WI38 (cell line): ENCODE results near the gene SH3BP4.

ENCODE experiments used
- H3K4me3 ChIP-seq: 2 replicates; pipeline ENCODE4 v1.5.1; 2011; ENCODE audit warnings: low read depth, mild to moderate bottlenecking, control low read depth, low read length
- TF ChIP-seq, protein P1 (sequence below): IDR thresholded peaks from 2 replicates; pipeline ENCODE4 v1.5.1; 2012; ENCODE audit warnings: low read depth, mild to moderate bottlenecking, control low read depth, low read length

Gene SH3BP4

DNA sequence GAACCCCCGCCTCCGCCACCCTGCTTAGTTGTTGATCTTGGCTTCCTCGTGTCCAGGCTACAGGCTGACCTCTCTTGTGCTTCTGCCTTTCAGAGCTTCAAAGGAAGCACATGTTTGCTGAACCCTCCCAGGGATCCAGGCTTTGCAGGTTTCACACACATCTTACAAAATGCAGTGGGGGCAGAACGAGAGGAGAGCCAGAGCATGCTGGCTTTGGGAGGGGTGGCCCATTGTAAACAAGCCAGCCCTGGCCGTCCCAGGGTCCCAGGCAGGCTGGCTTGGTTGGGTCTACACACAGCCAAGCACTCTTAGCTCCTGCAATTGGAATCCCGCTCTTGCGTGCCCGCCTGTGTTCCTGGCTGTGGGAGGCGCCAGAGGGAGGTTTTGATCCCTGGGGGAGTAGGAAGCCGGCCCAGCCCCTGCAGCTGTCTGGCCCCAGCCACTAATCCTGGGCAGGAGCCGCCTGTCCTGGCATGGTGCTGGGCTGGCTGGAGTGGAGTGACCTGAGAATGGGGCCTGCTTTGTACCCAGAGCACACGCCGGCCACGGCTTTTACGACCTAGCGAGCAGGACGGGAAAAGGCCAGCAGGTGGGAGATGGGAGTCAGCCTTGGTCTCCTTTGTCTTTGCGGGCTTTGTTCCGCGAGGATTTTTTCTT is 53.9 kb downstream of the SH3BP4 start:
- no peak overlapping the region for H3K4me3 ChIP-seq
- TF ChIP-seq, protein P1, sequence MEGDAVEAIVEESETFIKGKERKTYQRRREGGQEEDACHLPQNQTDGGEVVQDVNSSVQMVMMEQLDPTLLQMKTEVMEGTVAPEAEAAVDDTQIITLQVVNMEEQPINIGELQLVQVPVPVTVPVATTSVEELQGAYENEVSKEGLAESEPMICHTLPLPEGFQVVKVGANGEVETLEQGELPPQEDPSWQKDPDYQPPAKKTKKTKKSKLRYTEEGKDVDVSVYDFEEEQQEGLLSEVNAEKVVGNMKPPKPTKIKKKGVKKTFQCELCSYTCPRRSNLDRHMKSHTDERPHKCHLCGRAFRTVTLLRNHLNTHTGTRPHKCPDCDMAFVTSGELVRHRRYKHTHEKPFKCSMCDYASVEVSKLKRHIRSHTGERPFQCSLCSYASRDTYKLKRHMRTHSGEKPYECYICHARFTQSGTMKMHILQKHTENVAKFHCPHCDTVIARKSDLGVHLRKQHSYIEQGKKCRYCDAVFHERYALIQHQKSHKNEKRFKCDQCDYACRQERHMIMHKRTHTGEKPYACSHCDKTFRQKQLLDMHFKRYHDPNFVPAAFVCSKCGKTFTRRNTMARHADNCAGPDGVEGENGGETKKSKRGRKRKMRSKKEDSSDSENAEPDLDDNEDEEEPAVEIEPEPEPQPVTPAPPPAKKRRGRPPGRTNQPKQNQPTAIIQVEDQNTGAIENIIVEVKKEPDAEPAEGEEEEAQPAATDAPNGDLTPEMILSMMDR = no peak

DNA sequence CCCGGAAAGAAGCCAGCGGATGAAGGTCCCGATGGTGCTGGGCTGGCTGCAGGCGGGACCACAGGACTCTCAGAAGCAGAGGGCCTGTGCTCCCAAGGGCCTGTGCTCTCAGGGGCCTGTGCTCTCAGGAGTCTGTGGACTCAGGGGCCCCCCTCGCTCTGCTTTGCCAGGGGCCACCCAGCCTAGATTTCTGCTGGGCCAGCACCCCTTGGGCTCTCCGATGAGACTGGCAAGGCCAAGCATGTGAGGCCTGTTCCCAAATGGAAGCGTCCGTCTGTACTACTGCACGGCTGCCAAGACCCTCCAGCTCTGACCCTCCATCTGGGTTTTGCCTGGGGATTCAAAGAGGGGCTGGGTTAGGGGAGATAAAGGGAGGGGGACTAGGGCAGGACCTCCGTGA is 54.6 kb downstream of the SH3BP4 start:
- TF ChIP-seq, protein P1 = no peak
- no peak overlapping the region for H3K4me3 ChIP-seq

DNA sequence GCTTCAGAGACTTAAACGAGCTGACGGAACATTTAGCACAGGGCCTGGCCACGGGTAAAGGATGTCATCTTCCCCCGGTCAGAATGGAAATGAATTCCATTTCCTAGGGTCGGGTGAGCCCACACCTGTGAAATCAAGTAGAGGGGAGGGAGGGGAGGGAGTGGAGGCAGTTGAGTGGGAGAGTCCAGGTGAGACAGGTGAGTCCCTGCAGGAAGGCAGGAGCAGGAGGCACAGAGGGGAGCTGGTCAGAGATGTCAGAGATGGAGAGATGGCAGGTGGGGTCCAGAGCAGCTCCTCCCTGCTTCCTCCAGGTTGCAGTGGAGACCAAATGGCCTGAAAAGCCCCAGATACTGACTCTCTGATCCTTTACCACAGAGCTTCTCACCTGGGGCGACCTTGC is 55.2 kb downstream of the SH3BP4 start:
- TF ChIP-seq, protein P1 = no peak
- no peak overlapping the region for H3K4me3 ChIP-seq

DNA sequence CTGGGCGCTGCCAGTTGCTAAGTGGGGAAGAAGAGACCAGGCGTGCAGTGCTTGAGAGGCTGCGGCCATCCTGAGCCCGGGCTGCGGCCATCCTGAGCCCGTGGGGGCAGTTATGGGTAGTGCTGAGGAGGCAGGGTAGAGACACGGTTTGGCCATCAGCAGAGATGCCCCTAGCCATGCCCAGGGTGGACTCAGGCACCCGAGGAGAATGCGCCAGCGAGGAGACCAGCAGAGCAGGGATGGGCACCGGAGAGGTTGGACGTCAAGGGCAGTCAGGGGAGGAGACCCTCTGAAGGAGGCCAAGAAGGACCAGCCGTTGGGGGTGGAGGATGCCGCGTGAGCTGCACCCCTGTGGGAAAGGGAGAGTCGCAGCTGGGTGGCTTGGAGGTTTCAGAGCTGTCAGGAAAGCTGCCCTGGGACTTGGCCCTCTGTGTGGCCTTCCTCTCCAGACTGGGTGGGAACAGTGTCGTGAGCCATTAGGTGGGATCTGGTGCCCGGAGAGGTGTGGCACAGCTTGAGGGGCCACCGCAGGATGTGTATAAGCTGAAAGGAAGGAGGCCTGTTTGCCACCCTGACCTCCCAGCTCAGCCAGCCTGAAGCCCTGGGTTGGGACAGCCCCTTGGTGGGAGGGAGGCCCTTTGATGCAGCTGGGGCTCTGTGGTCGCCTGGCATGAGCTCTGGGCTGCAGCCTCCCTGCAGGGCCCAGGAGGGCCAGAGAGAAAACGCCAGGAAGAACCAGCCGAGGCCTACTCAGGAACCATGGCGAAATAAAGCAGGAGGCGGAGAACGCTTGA is 56.0 kb downstream of the SH3BP4 start:
- TF ChIP-seq, protein P1 = no peak
- no peak overlapping the region for H3K4me3 ChIP-seq

DNA sequence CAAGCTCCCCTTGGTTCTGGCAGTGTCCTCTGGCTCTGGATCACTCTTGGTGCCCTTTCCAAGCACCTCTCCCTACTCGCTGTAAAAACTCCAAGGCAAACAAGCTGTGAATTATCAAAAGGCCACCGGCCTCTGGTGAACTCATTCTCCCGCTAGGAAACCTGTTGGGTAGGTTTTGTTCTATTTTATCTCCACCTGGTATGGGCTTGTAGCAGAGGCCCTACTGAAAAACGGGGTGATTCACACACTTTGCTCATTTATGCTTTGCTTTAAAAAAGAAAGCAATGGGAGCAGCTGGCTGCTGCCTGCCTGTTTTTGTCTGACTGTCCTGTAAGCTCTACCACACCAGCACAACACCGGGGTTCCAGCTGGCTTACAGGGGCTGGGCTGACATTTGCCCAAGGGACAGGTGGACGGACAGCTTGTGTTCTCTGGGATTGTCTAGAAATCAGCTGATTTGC is 56.8 kb downstream of the SH3BP4 start:
- H3K4me3 ChIP-seq = no peak overlapping the region
- TF ChIP-seq, protein P1 = no peak

DNA sequence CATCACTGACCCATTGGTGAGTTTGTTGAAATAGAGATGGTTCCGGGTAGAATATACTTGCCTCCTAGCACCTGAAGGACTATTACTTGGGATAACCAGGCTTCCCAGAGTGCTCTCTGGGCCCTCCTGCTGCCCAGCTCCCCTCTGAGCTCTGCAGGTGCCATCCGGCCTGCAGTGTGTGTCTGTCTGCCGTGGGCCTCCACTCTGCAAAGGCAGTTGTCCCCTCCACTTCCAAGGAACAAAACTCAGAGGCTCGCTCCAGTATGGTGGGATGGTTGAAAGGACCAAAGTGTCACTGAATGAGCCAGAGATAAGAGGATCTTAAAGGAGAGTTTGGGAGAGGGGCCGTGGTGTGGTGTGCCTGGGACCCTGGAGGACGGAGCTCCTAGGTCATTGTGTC is 57.3 kb downstream of the SH3BP4 start:
- TF ChIP-seq, protein P1 = no peak

DNA sequence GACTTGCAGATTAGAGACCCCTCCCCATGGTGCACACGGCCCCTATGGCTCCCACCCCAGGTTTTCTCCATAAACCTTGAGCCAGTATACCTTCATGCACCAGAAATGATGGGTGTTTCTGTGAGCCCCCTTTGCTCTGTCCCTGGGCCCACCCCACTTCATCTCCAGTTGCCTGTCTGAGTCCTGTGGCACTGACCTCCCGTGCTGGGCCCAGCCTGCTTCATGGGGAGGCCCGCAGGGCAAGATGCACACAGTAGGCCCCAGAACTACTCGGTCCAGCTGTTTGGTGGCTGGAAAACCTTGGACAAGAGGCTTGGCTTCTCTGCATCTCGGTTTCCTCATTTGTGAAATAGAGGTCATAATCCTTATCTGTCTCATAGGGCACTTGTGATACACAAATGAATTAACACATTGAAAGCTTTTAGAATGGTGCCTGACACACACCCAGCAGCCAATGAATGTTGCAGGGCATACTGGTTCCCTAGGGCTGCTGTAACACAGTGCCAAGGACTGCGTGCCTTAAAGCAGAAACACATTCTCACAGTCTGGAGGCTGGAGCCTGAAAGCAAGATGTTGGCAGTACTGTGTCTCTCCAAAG is 58.4 kb downstream of the SH3BP4 start:
- TF ChIP-seq, protein P1 = no peak
- H3K4me3 ChIP-seq = no peak overlapping the region

More for the DNA sequence above, 57.3 kb downstream of the SH3BP4 start:
- no peak overlapping the region for H3K4me3 ChIP-seq
